ENCODE data around the gene MDM4.

DNA sequence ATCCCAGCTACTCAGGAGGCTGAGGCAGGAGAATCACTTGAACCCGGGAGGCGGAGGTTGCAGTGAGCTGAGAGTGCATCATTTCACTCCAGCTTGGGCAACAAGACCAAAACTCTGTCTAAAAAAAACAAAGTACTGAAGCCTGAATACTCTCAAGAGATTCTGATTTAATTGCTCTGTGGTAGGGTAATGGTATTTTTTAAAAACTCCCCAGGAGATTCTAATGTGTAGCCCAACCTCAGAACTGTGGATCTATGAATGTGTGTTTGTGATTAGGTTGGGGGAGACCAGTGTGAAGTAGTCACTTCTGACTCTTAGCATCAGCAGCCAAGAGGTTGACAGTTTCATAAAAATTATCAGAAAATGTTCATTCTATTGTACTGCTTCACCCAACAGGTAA is 43.5 kb upstream of the MDM4 start:
- TF ChIP-seq EZH2phosphoT487 (IDR thresholded peaks at IDR 0.05; ENCODE audit: low read length): no peak
- TF ChIP-seq, protein P1, sequence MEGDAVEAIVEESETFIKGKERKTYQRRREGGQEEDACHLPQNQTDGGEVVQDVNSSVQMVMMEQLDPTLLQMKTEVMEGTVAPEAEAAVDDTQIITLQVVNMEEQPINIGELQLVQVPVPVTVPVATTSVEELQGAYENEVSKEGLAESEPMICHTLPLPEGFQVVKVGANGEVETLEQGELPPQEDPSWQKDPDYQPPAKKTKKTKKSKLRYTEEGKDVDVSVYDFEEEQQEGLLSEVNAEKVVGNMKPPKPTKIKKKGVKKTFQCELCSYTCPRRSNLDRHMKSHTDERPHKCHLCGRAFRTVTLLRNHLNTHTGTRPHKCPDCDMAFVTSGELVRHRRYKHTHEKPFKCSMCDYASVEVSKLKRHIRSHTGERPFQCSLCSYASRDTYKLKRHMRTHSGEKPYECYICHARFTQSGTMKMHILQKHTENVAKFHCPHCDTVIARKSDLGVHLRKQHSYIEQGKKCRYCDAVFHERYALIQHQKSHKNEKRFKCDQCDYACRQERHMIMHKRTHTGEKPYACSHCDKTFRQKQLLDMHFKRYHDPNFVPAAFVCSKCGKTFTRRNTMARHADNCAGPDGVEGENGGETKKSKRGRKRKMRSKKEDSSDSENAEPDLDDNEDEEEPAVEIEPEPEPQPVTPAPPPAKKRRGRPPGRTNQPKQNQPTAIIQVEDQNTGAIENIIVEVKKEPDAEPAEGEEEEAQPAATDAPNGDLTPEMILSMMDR (IDR thresholded peaks at IDR 0.05; ENCODE audit: low read length): no peak
- no peak for TF ChIP-seq EZH2 (optimal IDR thresholded peaks at IDR 0.05; ENCODE audit: low read depth, low read length)
